ENCODE data around the gene MED13L.

DNA sequence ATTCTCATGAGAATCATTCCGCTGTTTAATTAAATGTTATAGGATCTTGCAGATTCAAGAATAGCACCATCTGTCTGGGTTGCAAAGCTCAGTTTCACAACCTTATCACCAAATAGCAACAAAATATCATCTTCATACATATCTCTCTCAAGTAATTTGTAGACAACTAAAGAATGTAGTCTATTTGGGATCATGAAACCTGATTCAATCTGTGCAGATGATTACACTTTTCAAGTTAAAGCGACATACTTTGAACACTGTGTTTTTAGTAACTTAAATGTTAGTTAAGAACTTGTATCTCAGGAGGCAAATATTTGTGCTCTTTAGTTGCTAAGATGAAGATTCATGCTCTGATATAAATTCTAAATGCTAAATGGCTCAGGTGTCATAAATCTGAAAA, 14.8 kb downstream of the MED13L start:
- TF ChIP-seq, protein P1, sequence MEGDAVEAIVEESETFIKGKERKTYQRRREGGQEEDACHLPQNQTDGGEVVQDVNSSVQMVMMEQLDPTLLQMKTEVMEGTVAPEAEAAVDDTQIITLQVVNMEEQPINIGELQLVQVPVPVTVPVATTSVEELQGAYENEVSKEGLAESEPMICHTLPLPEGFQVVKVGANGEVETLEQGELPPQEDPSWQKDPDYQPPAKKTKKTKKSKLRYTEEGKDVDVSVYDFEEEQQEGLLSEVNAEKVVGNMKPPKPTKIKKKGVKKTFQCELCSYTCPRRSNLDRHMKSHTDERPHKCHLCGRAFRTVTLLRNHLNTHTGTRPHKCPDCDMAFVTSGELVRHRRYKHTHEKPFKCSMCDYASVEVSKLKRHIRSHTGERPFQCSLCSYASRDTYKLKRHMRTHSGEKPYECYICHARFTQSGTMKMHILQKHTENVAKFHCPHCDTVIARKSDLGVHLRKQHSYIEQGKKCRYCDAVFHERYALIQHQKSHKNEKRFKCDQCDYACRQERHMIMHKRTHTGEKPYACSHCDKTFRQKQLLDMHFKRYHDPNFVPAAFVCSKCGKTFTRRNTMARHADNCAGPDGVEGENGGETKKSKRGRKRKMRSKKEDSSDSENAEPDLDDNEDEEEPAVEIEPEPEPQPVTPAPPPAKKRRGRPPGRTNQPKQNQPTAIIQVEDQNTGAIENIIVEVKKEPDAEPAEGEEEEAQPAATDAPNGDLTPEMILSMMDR (IDR thresholded peaks at IDR 0.05): no peak
- no peak for TF ChIP-seq POLR2A (IDR thresholded peaks at IDR 0.05)
